Muscle of leg (tissue), 11 donors: ENCODE measurements around the gene A4GNT. TPM values are rescaled to one million over a fixed set of nuclear protein-coding genes. Genes with fewer than 3 reads are reported as not detected.
"Not testable (repeated sequence)": the region's sequence is repeated elsewhere in the genome, so short reads cannot be mapped to it uniquely, and the experiment has no call there.

ENCODE experiments used
- DNase-seq: peaks from one replicate; pipeline ENCODE4 v3.0.0; 2013
- H3K27ac ChIP-seq: one replicate; pipeline ENCODE4 v1.5.1; 2013; ENCODE audit warnings: mild to moderate bottlenecking, low read length, control low read depth
- H3K27me3 ChIP-seq: one replicate; pipeline ENCODE4 v1.6.1; 2013; ENCODE audit warnings: low read length; ENCODE audit not compliant: control insufficient read depth, insufficient read depth
- H3K36me3 ChIP-seq: one replicate; pipeline ENCODE4 v1.6.1; 2013; ENCODE audit warnings: low read length; ENCODE audit not compliant: control insufficient read depth, insufficient read depth
- H3K4me1 ChIP-seq: one replicate; pipeline ENCODE4 v1.6.1; 2013; ENCODE audit warnings: low read length; ENCODE audit not compliant: control insufficient read depth, insufficient read depth
- H3K4me3 ChIP-seq: one replicate; pipeline ENCODE4 v1.5.1; 2013; ENCODE audit warnings: low read length, control low read depth
- H3K9me3 ChIP-seq: replicated peaks from 2 replicates; pipeline ENCODE4 v1.6.1; 2013; ENCODE audit warnings: low read depth, low read length; ENCODE audit not compliant: control insufficient read depth
- WGBS: methylation state at CpG from one replicate; pipeline ENCODE4 v1.1.5; 2013; ENCODE audit warnings: missing lambda C conversion rate; ENCODE audit not compliant: insufficient coverage; 5-methylcytosine and 5-hydroxymethylcytosine counted together
- polyA plus RNA-seq, 8 donors: library from polyadenylated mRNA; unstranded; fragments of 120-200 nt; gene quantifications; one replicate each; pipeline versions ENCODE4 v1.2.1 to v1.2.3, GENCODE V29; 2013; ENCODE audit warnings: inconsistent platforms in 1 of 8, low replicate concordance in 1 of 8; ENCODE audit not compliant: insufficient read length in 8 of 8, insufficient read depth in 1 of 8
- total RNA-seq: library from RNA; stranded (reverse); fragments of 120-200 nt; gene quantifications from one replicate; pipeline ENCODE4 v1.2.4, GENCODE V29; 2013

Gene A4GNT
- total and polyA plus RNA-seq, 9 donors, result 0.08 to 0.09 TPM; not detected in 7

GRCh38 chr3:138097192-138098172 is 34.7 kb downstream of the A4GNT start:
- no peaks in the 10 kb centered on the region for H3K9me3 ChIP-seq
- no peak overlapping the region for H3K4me3 ChIP-seq
- H3K27ac ChIP-seq, result no peak overlapping the region
- H3K36me3 ChIP-seq, result peaks cover 10% of the 10 kb centered on the region
- H3K4me1 ChIP-seq, result no peaks in the 10 kb centered on the region
- DNase-seq, result no peak
- no peaks in the 10 kb centered on the region for H3K27me3 ChIP-seq
- 82% methylated on average over 4 of the region's 12 CpGs for WGBS

DNA sequence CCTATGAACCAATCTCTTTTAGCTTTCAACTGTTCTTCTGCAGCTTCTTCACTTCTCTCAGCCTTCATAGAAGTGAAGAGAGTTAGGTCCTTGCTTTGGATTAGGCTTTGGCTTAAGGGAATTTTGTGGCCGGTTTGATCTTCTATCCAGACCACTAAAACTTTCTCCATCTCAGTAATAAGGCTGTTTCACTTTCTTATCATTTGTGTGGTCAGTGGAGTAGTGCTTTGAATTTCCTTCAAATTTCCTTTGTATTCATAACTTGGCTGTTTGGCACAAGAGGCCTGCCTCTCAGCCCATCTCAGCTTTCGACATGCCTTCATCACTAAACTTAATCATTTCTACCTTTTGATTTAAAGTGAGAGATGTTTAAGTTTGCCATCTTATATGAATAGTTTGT is 38.5 kb downstream of the A4GNT start:
- no CpG with 5 or more reads among the region's 2 CpGs for WGBS
- no peak for DNase-seq
- Histone ChIP-seq H3K27ac (no peak overlapping the region), H3K36me3 (peaks cover 8% of the 10 kb centered on the region), H3K4me3 (no peak overlapping the region), H3K4me1 (no peaks in the 10 kb centered on the region), H3K27me3 (no peaks in the 10 kb centered on the region), H3K9me3 (no peaks in the 10 kb centered on the region)

GRCh38 chr3:138092023-138092422 is 40.2 kb downstream of the A4GNT start:
- Histone ChIP-seq H3K4me3 (no peak overlapping the region), H3K9me3 (no peaks in the 10 kb centered on the region), H3K4me1 (no peaks in the 10 kb centered on the region), H3K27me3 (no peaks in the 10 kb centered on the region), H3K27ac (no peak overlapping the region), H3K36me3 (peaks cover 15% of the 10 kb centered on the region)
- no peak for DNase-seq
- WGBS, result 100% methylated on average over 1 of the region's 2 CpGs

GRCh38 chr3:138089091-138089490 is 43.1 kb downstream of the A4GNT start:
- no peaks in the 10 kb centered on the region for H3K4me1 ChIP-seq
- H3K27ac ChIP-seq, result no peak overlapping the region
- no peaks in the 10 kb centered on the region for H3K9me3 ChIP-seq
- H3K4me3 ChIP-seq, result no peak overlapping the region
- DNase-seq, result no peak
- 100% methylated on average over 1 of the region's 3 CpGs for WGBS
- no peaks in the 10 kb centered on the region for H3K27me3 ChIP-seq
- H3K36me3 ChIP-seq, result peaks cover 20% of the 10 kb centered on the region

DNA sequence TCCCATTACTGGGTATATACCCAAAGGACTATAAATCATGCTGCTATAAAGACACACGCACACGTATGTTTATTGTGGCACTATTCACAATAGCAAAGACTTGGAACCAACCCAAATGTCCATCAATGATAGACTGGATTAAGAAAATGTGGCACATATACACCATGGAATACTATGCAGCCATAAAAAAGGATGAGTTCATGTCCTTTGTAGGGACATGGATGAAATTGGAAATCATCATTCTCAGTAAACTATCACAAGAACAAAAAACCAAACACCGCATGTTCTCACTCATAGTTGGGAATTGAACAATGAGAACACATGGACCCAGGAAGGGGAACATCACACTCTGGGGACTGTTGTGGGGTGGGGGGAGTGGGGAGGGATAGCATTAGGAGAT is 46.4 kb downstream of the A4GNT start:
- not testable (repeated sequence) for H3K27me3 ChIP-seq, DNase-seq, H3K4me1 ChIP-seq, H3K9me3 ChIP-seq, H3K27ac ChIP-seq, H3K4me3 ChIP-seq
- no CpG with 5 or more reads among the region's 3 CpGs for WGBS
- peaks cover 31% of the 10 kb centered on the region for H3K36me3 ChIP-seq

GRCh38 chr3:138084196-138084595 is 48.0 kb downstream of the A4GNT start:
- Histone ChIP-seq H3K4me1 (no peaks in the 10 kb centered on the region), H3K27ac (no peak overlapping the region), H3K27me3 (no peaks in the 10 kb centered on the region), H3K9me3 (no peaks in the 10 kb centered on the region), H3K36me3 (peaks cover 36% of the 10 kb centered on the region), H3K4me3 (no peak overlapping the region)
- no peak for DNase-seq

DNA sequence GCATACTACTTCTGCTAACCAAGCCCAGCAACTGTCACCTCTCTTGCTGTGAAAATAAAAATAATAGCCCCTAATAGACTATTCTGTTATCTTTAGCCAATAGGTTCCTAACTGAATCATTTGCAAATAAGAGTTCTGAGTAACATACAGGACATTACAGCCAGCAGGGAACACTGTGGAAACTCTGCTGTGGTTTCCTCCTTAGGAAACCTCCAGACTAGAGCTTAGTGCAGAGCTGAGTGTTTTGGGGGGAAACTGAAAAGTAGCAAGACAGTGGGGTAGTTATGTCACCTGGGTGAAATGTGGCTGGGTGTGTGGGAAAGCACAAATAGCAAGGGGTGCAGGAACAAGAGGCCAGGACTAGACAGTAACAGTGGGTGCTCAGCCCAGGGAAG is 49.2 kb downstream of the A4GNT start:
- Histone ChIP-seq H3K27ac (no peak overlapping the region), H3K36me3 (peaks cover 34% of the 10 kb centered on the region), H3K4me3 (no peak overlapping the region)

DNA sequence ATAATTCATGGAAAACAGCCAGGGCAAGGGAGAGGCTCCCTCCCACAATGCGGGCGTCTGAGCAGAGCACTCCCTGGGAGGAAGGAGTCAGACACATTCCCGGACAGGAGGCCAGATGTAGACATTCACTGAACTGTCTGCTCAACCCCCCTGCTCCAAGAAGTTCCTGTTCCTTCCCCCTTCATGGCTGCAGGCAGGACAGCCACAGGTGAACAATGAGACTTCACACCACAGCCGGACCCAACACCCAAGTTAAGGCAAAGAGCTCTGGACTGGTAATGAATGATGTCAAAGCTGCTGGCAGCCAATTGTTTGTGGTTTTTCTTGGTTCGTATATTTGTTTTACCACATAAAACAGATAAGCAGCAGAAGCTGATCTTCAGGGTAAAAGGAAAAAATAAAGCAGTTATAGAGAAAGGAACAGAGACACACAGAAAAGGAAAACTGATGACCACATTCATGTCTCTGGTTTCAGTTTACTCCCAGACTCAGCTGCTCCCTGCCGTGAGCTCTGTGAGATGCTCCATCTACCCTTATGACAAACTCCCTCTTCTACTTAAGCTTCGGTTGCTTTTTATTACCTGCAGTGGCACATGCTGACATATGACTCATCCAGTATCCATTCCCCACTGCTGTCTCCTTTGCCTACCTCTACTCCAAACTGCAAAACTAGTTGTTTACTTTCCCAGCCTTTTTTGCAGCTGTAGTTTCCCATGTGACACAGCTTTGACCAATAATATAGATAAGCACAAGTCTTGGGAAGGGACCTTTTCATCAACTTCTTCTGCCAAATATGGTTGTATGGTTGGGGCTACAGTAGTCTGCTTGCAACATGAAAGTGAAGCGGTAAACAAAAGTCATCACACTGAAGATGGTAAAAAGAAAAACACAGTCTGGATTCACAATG is 49.9 kb downstream of the A4GNT start:
- Histone ChIP-seq H3K4me1 (no peaks in the 10 kb centered on the region), H3K27ac (no peak overlapping the region), H3K9me3 (no peaks in the 10 kb centered on the region), H3K36me3 (peaks cover 35% of the 10 kb centered on the region), H3K4me3 (no peak overlapping the region), H3K27me3 (no peaks in the 10 kb centered on the region)
- 52% methylated on average over 3 of the region's 8 CpGs for WGBS
- DNase-seq, result no peak

More for the DNA sequence above, 49.2 kb downstream of the A4GNT start:
- Histone ChIP-seq H3K9me3 (no peaks in the 10 kb centered on the region), H3K4me1 (no peaks in the 10 kb centered on the region), H3K27me3 (no peaks in the 10 kb centered on the region)
- no peak for DNase-seq

- WGBS, result 92% methylated on average over 2 of the region's 5 CpGs
- Histone ChIP-seq H3K4me3 (no peak overlapping the region), H3K36me3 (peaks cover 37% of the 10 kb centered on the region), H3K4me1 (no peaks in the 10 kb centered on the region), H3K27ac (no peak overlapping the region), H3K27me3 (no peaks in the 10 kb centered on the region), H3K9me3 (no peaks in the 10 kb centered on the region)
- DNase-seq, result no peak
These were observed 50.7 kb downstream of the A4GNT start for GRCh38 chr3:138081371-138082084.

DNA sequence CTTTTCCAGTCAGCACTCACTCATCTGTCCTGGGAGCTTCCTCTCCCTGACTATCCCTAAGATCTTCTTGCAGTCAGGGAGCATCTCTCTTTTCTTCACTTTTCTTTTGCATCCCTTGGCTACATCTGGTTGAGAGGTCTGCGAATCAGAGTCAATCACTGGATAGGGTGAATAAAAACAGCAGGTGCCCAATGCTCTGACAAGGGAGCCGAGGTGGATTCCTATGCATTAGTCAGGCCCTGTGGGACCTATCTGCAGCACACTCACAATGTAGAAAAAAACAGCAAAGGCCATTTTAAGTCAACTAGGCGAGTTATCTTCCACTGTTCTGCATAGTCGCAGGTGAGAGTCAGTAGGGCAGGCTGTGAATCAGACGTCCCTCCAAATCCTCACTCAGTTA is 52.3 kb downstream of the A4GNT start:
- no peaks in the 10 kb centered on the region for H3K27me3 ChIP-seq
- H3K27ac ChIP-seq, result no peak overlapping the region
- no peak for DNase-seq
- H3K36me3 ChIP-seq, result peaks cover 39% of the 10 kb centered on the region
- H3K9me3 ChIP-seq, result no peaks in the 10 kb centered on the region
- no peaks in the 10 kb centered on the region for H3K4me1 ChIP-seq
- H3K4me3 ChIP-seq, result no peak overlapping the region
- 78% methylated on average over 5 of the region's 5 CpGs for WGBS
